UCSD-AML1 (cell line): ENCODE data around the gene PAK5.
A peak's percentile ranks its signal among the peaks of the same experiment; 100 is the strongest.

Experiments used
- DNase-seq: peaks from one replicate; lab custom pipeline; 2025; ENCODE audit not compliant: unreplicated experiment; lab: John Stamatoyannopoulos, UW

Gene PAK5

DNA sequence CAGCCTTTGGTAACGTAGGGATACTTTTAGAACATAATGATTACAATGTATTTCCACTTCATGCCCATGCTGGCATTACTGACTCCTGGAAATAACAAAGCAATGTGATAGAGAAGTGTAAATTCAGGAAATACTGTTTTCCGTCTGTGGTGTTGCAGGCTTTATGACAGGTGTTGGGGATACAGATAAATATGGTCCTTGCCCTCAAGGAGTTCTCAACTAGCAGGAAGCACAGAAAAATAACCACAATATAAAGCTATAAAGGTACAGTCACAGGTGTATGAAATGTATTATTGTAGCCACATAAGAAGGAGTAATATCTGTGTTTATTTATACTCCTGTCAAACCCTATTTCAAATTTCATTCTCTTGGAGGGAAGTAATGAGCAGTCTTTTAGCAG is 337.4 kb downstream of the PAK5 start:
- DNase-seq, result no peak

DNA sequence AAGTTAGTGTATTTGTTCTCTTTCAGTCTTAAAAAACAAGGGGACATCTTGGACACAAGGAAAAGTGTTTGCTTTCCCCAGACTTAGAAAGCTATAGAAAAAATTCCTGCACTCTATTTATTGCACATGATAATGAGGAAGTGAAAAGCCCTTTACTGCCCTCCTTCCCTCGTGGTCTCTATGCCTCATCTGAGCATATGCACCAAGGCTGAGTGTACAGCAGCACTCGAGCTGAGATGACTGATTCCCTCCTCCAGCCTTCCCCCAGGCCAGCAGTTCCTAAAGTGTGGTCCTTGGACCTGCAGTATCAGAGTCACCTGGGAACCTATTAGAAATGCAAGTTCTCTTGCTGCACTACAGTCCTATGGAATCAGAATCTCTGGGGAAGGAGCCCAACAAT is 338.8 kb downstream of the PAK5 start:
- DNase-seq, result peak; percentile 21

DNA sequence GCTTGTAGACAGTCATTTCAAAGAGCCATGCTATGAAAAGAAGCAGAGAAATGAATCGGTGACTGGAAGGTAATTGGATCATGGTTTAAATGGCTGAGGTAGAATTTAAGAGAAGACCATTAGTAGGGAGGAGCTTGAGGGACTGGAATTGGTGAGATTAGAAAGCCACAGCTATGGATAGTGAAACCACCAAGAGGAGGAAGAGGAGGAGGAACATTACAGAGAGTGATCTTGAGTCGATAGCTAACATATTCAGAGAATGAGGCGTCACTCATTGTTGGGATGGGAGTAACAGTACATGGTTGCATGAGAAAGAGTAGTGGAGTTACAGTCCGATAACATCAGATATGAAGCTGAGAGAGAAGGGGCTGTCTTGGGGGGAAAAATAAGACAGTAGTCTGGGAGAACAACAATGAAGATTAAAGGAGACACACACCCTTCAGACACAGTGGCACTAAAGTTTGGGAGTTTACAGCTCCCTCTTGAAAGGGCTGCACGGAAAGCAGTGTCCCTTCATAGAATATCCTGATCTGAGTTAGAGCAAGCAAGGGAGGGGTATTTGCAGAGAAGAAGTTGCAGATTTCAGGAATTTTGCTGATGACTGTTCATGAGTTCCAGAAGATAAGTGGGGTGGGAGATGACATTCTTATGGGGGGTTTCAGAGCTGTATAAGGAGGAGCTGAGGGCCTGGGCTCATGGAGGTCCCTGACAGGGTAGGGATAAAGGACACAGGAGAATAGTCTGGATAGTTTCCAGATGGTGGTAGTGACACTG is 339.6 kb downstream of the PAK5 start:
- DNase-seq, result no peak

DNA sequence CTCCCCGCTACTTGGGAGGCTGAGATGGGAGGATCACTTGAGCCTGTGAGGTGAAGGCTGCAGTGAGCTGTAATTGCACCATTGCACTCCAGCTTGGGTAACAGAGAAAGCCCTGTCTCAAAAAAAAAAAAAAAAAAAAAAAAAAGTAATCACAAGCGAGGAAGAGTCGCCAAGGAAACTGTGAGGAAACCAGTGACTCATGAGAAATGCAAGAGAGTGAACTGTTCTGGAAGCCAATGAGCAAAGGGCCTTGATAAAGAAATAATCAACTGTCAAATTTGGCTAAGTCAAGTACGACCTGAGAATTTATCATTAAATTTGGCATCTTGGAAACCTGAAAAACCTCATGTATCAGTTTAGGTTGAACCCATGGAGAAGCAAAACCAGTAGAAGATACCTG is 340.6 kb downstream of the PAK5 start:
- DNase-seq, result no peak

DNA sequence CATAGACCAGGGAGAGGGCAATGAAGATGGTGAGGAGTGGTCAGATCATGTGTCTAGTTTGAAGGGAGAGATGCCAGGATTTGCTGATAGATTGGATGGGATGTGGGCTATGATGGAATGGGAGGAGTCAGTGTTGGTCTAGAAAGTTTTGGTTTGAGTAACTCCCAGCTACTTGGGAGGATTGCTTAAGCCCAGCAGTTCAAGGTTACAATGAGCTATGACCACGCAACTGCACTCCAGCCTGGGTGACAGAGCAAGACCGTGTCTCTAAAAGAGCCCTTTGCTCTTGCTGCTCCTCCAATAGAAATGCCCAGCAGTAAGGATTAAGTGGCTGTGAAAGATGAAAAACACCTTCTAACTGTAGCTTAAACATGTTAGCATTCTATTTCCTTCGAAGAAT is 342.7 kb downstream of the PAK5 start:
- no peak for DNase-seq

DNA sequence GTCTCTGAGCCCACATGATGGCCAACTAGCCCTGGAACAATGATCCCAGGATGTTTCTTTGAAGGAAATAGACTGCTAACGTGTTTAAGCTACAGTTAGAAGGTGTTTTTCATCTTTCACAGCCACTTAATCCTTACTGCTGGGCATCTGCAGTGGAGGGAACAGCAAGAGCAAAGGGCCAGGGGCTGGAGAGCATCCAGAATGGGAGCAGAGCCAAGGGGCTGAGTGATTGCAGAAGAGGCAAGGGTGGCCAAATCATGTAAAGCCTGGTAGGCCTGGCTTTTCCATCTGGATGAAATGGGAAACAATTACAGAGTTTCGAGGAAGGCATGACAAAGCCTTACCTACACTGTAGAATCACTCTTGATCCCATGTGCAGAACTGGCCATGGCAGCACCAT is 343.2 kb downstream of the PAK5 start:
- DNase-seq, result no peak

DNA sequence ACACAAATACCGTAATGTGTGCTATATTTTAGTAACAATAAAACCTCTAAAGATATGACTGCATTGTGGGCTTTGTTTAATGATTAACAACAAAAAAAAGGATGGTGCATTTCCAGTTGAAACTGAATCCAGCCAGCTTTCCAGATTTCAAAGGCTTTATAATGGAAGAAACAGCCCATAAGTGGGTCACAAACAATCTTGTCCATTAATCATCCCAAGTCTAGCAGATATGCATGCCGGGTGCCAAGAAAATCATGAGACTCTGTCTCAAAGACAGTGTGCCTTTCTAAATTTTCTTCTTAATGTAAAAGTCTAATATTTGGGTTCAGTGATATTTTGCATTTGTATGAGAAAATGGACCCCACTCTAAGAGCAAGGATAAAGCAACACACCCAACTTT is 345.1 kb downstream of the PAK5 start:
- no peak for DNase-seq

DNA sequence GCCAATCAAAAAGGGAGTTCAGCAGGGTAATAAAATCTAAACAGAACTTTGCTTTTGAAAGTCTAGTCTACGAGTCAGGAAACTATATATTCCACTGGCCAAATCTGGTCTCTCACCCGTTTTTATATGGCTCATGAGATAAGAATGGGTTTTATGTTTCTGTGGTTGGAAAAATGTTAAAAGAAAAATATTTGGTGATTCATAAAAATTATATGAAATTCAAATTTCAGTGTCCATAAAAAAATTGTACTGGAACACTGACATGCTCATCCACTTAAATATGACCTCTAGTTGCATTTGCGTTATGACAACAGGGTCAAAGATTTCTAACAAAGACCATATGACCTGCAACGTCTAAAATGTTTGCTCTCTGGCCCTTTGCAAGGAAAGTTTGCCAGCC is 346.8 kb downstream of the PAK5 start:
- no peak for DNase-seq

DNA sequence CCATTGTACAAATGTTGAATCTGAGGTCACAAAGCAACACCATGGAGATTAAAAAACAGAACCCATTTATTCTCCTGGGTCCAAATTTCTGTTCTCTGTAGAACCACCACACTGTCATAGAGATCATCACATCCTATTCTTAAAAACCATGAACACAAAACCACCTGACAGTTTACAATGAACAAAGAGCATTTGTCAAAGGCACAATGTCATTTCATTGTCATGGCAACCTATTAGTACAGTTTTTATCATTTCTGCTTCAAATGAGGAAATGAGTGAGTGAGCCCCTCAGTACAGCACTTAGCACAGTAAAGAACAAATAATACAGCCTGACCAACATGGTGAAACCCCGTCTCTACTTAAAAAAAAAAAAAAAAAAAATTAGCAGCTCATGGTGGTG is 347.6 kb downstream of the PAK5 start:
- no peak for DNase-seq

DNA sequence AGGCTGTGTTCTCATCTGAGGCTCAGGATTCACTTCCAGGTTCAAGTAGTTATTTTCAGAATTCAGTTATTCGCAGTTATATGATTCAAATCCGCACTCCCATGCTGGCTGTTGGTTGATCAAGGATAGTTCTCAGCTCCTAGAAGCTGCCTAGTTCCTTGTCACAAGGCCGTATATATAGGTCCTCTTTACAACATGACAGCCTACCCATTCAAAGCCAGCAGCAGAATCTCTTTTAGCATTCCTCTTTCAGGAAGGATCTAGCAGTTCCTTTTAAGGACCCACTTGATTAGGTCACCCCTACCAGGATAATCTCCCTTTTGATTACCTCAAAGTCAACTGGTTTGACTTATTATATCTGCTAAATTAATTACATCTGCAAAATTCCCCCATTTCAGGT is 348.2 kb downstream of the PAK5 start:
- DNase-seq, result no peak

DNA sequence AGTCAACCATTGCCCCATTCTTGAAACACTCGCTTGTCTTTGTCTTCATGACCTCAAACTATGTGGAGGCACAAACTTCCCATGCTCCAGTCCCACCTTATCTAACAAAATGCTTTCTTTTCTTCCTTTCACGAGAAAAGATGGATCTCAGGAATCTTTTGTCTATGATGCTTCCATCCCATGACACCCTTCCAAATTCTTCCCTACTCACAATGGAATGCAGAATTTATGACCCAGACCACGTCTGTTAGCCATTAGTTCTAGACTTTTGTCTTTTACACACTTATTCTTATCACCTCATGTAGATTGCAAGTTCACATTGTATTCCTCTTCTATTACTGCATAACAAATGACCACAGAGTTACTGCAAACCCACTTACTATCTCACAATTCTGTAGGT is 348.7 kb downstream of the PAK5 start:
- no peak for DNase-seq

DNA sequence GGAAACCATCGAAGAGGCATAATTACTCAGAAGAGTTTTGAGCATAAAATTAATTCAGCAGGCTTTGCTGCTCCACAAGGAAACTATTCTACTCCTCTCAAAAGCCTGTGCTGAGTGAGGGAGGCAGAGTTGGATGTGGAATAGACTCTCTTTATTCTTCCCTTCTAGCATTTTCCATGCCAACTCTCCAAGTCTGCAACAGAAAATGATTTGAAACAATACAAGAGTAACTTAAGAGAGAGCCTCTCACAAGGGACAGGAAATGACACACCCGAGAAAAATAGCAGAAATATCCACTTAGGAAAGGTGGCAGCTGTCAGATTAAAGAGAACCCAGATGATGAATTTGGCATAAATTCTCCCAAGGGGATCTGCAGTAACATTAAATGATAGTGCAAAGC is 350.8 kb downstream of the PAK5 start:
- DNase-seq, result no peak
